ENCODE results near the gene ICAM4. TPM values are rescaled to one million over a fixed set of nuclear protein-coding genes. Genes with fewer than 3 reads are reported as not detected.

Gene ICAM4
- total RNA-seq, 1 experiment from 2014 or later = 9.4 TPM

DNA sequence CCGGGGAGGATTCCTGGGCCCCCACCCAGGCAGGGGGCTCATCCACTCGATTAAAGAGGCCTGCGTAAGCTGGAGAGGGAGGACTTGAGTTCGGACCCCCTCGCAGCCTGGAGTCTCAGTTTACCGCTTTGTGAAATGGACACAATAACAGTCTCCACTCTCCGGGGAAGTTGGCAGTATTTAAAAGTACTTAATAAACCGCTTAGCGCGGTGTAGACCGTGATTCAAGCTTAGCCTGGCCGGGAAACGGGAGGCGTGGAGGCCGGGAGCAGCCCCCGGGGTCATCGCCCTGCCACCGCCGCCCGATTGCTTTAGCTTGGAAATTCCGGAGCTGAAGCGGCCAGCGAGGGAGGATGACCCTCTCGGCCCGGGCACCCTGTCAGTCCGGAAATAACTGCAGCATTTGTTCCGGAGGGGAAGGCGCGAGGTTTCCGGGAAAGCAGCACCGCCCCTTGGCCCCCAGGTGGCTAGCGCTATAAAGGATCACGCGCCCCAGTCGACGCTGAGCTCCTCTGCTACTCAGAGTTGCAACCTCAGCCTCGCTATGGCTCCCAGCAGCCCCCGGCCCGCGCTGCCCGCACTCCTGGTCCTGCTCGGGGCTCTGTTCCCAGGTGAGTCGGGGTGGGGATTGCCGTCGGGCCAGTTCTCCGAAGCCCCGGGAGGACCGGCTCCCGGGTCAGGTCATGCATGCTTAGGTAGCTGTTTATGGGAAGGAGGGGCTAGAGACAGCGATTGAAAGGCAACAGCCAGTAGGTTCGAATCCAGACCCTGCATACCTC lies 15.9 kb upstream of the ICAM4 start, which contains the start of gene ICAM1:
TSS of gene ICAM1 (plus strand) at position 505 of the 779 bp plus-strand sequence. CDS start at position 545, 40 bp downstream.
- Histone ChIP-seq H3K27me3 (replicated peaks; ENCODE audit: control insufficient read depth, insufficient read depth, low read length) (no peaks in the 10 kb centered on the region), H3K4me3 (ENCODE audit: low read depth, low read length) (peak within 1 kb of the TSS; percentile 61), H3K9me3 (no peaks in the 10 kb centered on the region), H3K36me3 (ENCODE audit: control insufficient read depth, insufficient read depth, low read length) (no peaks in the 10 kb centered on the region), H3K4me1 (peaks cover 13% of the 10 kb centered on the region; the same call in 1 of the 2 replicates)
- Mint-ChIP-seq H3K9me3 (ENCODE audit: unreplicated experiment) (no peaks in the 10 kb centered on the region), H3K4me1 (ENCODE audit: low read depth, unreplicated experiment) (peaks cover 6% of the 10 kb centered on the region), H3K27ac (ENCODE audit: unreplicated experiment) (no peak within 1 kb of the TSS), H3K27me3 (ENCODE audit: insufficient read depth, unreplicated experiment) (no peaks in the 10 kb centered on the region), H3K36me3 (ENCODE audit: insufficient read depth, unreplicated experiment) (peaks cover 11% of the 10 kb centered on the region), H3K4me3 (ENCODE audit: unreplicated experiment) (peak within 1 kb of the TSS; percentile 70)
- DNase-seq = peak; percentile 79 to 82
- ChIA-PET POLR2A (interaction anchor here (0.6 to 1.9 kb wide), 12 partner anchors 10 to 452 kb away, joined by 3 to 22 read pairs (median 4); partner anchors contain the start of genes FBXL12, ICAM4, ICAM5 and TYK2), CTCF (interaction anchor here (0.6 to 3.7 kb wide), 14 partner anchors 11 to 138 kb away, joined by 3 to 73 read pairs (median 6); partner anchors contain the start of genes ICAM5, RAVER1 and TYK2)
- TF ChIP-seq, protein P1, sequence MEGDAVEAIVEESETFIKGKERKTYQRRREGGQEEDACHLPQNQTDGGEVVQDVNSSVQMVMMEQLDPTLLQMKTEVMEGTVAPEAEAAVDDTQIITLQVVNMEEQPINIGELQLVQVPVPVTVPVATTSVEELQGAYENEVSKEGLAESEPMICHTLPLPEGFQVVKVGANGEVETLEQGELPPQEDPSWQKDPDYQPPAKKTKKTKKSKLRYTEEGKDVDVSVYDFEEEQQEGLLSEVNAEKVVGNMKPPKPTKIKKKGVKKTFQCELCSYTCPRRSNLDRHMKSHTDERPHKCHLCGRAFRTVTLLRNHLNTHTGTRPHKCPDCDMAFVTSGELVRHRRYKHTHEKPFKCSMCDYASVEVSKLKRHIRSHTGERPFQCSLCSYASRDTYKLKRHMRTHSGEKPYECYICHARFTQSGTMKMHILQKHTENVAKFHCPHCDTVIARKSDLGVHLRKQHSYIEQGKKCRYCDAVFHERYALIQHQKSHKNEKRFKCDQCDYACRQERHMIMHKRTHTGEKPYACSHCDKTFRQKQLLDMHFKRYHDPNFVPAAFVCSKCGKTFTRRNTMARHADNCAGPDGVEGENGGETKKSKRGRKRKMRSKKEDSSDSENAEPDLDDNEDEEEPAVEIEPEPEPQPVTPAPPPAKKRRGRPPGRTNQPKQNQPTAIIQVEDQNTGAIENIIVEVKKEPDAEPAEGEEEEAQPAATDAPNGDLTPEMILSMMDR (IDR thresholded peaks at IDR 0.05; ENCODE audit: insufficient read depth in 1 of 2, low read depth in 1 of 2, low read length in 1 of 2, severe bottlenecking in 1 of 2, unreplicated experiment in 1 of 2) = peak in 1 of 2 experiments; percentile 27
- intact Hi-C loops (cut with micrococcal nuclease; ENCODE audit: unreplicated experiment) = loop anchor here (2.0 kb wide), 1 partner anchor 16 kb away; the partner anchor contains the start of gene ICAM4
- BruUV-seq (replicated peaks) = TSS peak; percentile 98

DNA sequence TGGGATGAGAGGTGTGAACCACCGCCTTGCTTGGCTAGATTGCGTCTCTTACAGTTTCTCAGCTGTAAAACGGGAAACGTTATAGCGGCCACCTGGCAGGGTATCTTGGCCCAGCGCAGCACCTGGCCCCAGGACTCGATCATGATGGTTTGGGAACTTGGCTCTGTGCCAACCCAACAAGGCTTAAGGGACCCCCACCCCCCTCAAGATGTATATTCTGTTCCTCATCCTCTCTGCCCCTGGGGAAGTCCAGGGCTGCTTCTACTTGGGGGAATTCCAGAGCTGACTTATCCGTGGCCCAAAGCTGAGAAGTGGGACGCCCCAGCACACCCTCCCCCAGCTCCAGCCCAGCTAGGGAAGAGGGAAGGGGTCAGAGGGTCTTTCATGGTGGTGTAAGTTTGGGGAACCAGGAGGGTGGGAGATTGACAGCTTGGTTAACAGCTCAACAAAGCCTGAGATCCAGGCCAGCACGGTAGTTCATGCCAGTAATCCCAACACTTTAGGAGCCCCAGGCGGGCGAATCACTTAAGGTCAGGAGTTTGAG lies 15.1 kb upstream of the ICAM4 start:
- TF ChIP-seq, protein P1 (IDR thresholded peaks at IDR 0.05; ENCODE audit: insufficient read depth in 1 of 2, low read depth in 1 of 2, low read length in 1 of 2, severe bottlenecking in 1 of 2, unreplicated experiment in 1 of 2) = no peak
- POLR2A ChIA-PET = interaction anchor here (0.6 to 1.9 kb wide), 10 partner anchors 11 to 453 kb away, joined by 3 to 22 read pairs (median 6); partner anchors contain the start of genes FBXL12, ICAM4, ICAM5 and TYK2
- H3K4me3 Mint-ChIP-seq (ENCODE audit: unreplicated experiment) = peak overlapping the region; percentile 70
- H3K9me3 Mint-ChIP-seq (ENCODE audit: unreplicated experiment) = no peaks in the 10 kb centered on the region
- peaks cover 6% of the 10 kb centered on the region for H3K4me1 Mint-ChIP-seq (ENCODE audit: low read depth, unreplicated experiment)
- TSS peak; percentile 91 for BruUV-seq (replicated peaks)
- no peaks in the 10 kb centered on the region for H3K27me3 Mint-ChIP-seq (ENCODE audit: insufficient read depth, unreplicated experiment)
- Histone ChIP-seq H3K27me3 (replicated peaks; ENCODE audit: control insufficient read depth, insufficient read depth, low read length) (no peaks in the 10 kb centered on the region), H3K36me3 (ENCODE audit: control insufficient read depth, insufficient read depth, low read length) (no peaks in the 10 kb centered on the region), H3K4me3 (ENCODE audit: low read depth, low read length) (peak overlapping the region; percentile 61), H3K4me1 (peaks cover 13% of the 10 kb centered on the region; the same call in 1 of the 2 replicates), H3K9me3 (no peaks in the 10 kb centered on the region)
- no peak overlapping the region for H3K27ac Mint-ChIP-seq (ENCODE audit: unreplicated experiment)
- H3K36me3 Mint-ChIP-seq (ENCODE audit: insufficient read depth, unreplicated experiment) = peaks cover 8% of the 10 kb centered on the region
- intact Hi-C loops (cut with micrococcal nuclease; ENCODE audit: unreplicated experiment) = loop anchor here (2.0 kb wide), 1 partner anchor 15 kb away; the partner anchor contains the start of gene ICAM4
- DNase-seq = no peak
- CTCF ChIA-PET = interaction anchor here (0.6 to 3.7 kb wide), 8 partner anchors 12 to 139 kb away, joined by 3 to 73 read pairs (median 13); partner anchors contain the start of genes ICAM5, RAVER1 and TYK2

DNA sequence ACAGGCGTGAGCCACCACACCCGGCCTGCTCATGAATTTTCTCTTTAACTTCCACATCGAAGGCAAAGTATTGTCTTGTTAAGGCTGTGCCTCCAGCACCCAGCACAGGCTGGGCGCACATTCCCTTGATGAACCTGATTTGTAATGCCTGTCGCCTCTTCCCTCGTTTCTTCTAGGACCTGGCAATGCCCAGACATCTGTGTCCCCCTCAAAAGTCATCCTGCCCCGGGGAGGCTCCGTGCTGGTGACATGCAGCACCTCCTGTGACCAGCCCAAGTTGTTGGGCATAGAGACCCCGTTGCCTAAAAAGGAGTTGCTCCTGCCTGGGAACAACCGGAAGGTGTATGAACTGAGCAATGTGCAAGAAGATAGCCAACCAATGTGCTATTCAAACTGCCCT lies 12.2 kb upstream of the ICAM4 start:
- TF ChIP-seq, protein P1 (IDR thresholded peaks at IDR 0.05; ENCODE audit: insufficient read depth in 1 of 2, low read depth in 1 of 2, low read length in 1 of 2, severe bottlenecking in 1 of 2, unreplicated experiment in 1 of 2) = no peak
- Histone ChIP-seq H3K9me3 (no peaks in the 10 kb centered on the region), H3K36me3 (ENCODE audit: control insufficient read depth, insufficient read depth, low read length) (no peaks in the 10 kb centered on the region), H3K4me1 (peaks cover 13% of the 10 kb centered on the region; the same call in 1 of the 2 replicates), H3K4me3 (ENCODE audit: low read depth, low read length) (no peak overlapping the region), H3K27me3 (replicated peaks; ENCODE audit: control insufficient read depth, insufficient read depth, low read length) (no peaks in the 10 kb centered on the region)
- intact Hi-C loops (cut with micrococcal nuclease; ENCODE audit: unreplicated experiment) = no loop called here
- peaks cover 23% of the 10 kb centered on the region for H3K36me3 Mint-ChIP-seq (ENCODE audit: insufficient read depth, unreplicated experiment)
- POLR2A ChIA-PET = no interaction called here
- no peak for DNase-seq
- no peak overlapping the region for H3K4me3 Mint-ChIP-seq (ENCODE audit: unreplicated experiment)
- H3K9me3 Mint-ChIP-seq (ENCODE audit: unreplicated experiment) = no peaks in the 10 kb centered on the region
- CTCF ChIA-PET = no interaction called here
- no TSS peak for BruUV-seq (replicated peaks)
- H3K27me3 Mint-ChIP-seq (ENCODE audit: insufficient read depth, unreplicated experiment) = no peaks in the 10 kb centered on the region
- H3K4me1 Mint-ChIP-seq (ENCODE audit: low read depth, unreplicated experiment) = peaks cover 7% of the 10 kb centered on the region
- H3K27ac Mint-ChIP-seq (ENCODE audit: unreplicated experiment) = peak overlapping the region; percentile 21
